Hepatocyte (in vitro differentiated cells): ENCODE data around the gene PRKAR1B. TPM values are rescaled to one million over a fixed set of nuclear protein-coding genes. Genes with fewer than 3 reads are reported as not detected.

Experiments
- DNase-seq: peaks from one replicate; pipeline ENCODE4 v3.0.0-alpha.2; 2016; ENCODE audit warnings: low spot score
- H2AFZ ChIP-seq: fragments of 200-600 bp; sonication (generic); 2 replicates; pipeline ENCODE4 v1.6.0; 2016; ENCODE audit warnings: antibody characterized with exemption, mild to moderate bottlenecking
- H3K27ac ChIP-seq: fragments of 200-600 bp; sonication (generic); 2 replicates; pipeline ENCODE4 v1.5.1; 2016; ENCODE audit warnings: mild to moderate bottlenecking
- H3K27me3 ChIP-seq: fragments of 200-600 bp; sonication (generic); 2 replicates; pipeline ENCODE4 v1.6.1; 2016
- H3K36me3 ChIP-seq: fragments of 200-600 bp; sonication (generic); replicated peaks from 2 replicates; pipeline ENCODE4 v1.5.1; 2016; ENCODE audit warnings: low read depth; ENCODE audit not compliant: insufficient read depth
- H3K4me1 ChIP-seq: fragments of 200-600 bp; sonication (generic); 2 replicates; pipeline ENCODE4 v1.5.1; 2016; ENCODE audit warnings: mild to moderate bottlenecking, moderate library complexity; ENCODE audit not compliant: insufficient read depth
- H3K4me2 ChIP-seq: fragments of 200-600 bp; sonication (generic); 2 replicates; pipeline ENCODE4 v1.6.0; 2016
- H3K4me3 ChIP-seq: fragments of 200-600 bp; sonication (generic); 2 replicates; pipeline ENCODE4 v1.5.1; 2016; ENCODE audit warnings: mild to moderate bottlenecking
- H3K79me2 ChIP-seq: fragments of 200-600 bp; sonication (generic); 2 replicates; pipeline ENCODE4 v1.6.0; 2017; ENCODE audit warnings: mild to moderate bottlenecking
- H3K9me2 ChIP-seq: fragments of 200-600 bp; sonication (generic); replicated peaks from 2 replicates; pipeline ENCODE4 v1.6.0; 2017; ENCODE audit warnings: mild to moderate bottlenecking; ENCODE audit not compliant: insufficient read depth
- H3K9me3 ChIP-seq: fragments of 200-600 bp; sonication (generic); 2 replicates; pipeline ENCODE4 v1.5.1; 2016; ENCODE audit warnings: low read depth, mild to moderate bottlenecking
- H4K20me1 ChIP-seq: fragments of 200-600 bp; sonication (generic); 2 replicates; pipeline ENCODE4 v1.6.0; 2016; ENCODE audit warnings: mild to moderate bottlenecking; ENCODE audit not compliant: insufficient read depth, poor library complexity, severe bottlenecking
- CTCF ChIP-seq: fragments of 200-600 bp; sonication (generic); IDR thresholded peaks from 2 replicates; pipeline ENCODE4 v1.5.1; 2016; ENCODE audit warnings: antibody characterized with exemption, mild to moderate bottlenecking; ENCODE audit not compliant: poor library complexity
- EZH2 ChIP-seq: fragments of 200-600 bp; sonication (generic); IDR thresholded peaks from 2 replicates; pipeline ENCODE4 v1.6.1; 2016; ENCODE audit warnings: antibody characterized with exemption, mild to moderate bottlenecking, borderline replicate concordance
- EZH2phosphoT487 ChIP-seq: fragments of 200-600 bp; sonication (generic); IDR thresholded peaks from one replicate; pipeline ENCODE4 v1.6.1; 2018; ENCODE audit warnings: antibody characterized with exemption, mild to moderate bottlenecking, low read depth, moderate library complexity; ENCODE audit not compliant: unreplicated experiment, severe bottlenecking
- WGBS: methylation state at CpG from one replicate; pipeline ENCODE4 v1.1.6; 2016; ENCODE audit warnings: low lambda C conversion rate; ENCODE audit errors: missing lambda C conversion rate; 5-methylcytosine and 5-hydroxymethylcytosine counted together
- polyA plus RNA-seq: library from polyadenylated mRNA; unstranded; fragments of >200 nt; fragmentation: Nextera tagmentation; extraction: Ambion mirVana; gene quantifications from 2 replicates; pipeline ENCODE4 v1.2.1, GENCODE V29; 2016
- total RNA-seq: library from RNA; depleted of rRNA; stranded (reverse); fragments of >200 nt; gene quantifications from 2 replicates; pipeline ENCODE4 v1.2.3, GENCODE V29; 2014

The PRKAR1B gene
- total and polyA plus RNA-seq, 2 experiments from 2014 or later: 16.6 to 28.7 TPM

GRCh38 chr7:596071-596818, 130.8 kb downstream of the PRKAR1B start:
- H3K36me3 ChIP-seq: no peaks in the 10 kb centered on the region
- no peak for DNase-seq
- no peak overlapping the region for H3K4me3 ChIP-seq
- H3K9me2 ChIP-seq: no peaks in the 10 kb centered on the region
- H4K20me1 ChIP-seq: no peaks in the 10 kb centered on the region
- no peaks in the 10 kb centered on the region for H3K4me1 ChIP-seq
- no peak overlapping the region for H3K4me2 ChIP-seq
- H3K27me3 ChIP-seq: no peaks in the 10 kb centered on the region
- WGBS: 97% methylated on average over 28 of the region's 30 CpGs
- H2AFZ ChIP-seq: no peak overlapping the region
- TF ChIP-seq EZH2: no peak
- TF ChIP-seq EZH2phosphoT487: no peak
- TF ChIP-seq CTCF: no peak
- H3K79me2 ChIP-seq: no peaks in the 10 kb centered on the region
- H3K27ac ChIP-seq: no peak overlapping the region
- H3K9me3 ChIP-seq: no peaks in the 10 kb centered on the region

DNA sequence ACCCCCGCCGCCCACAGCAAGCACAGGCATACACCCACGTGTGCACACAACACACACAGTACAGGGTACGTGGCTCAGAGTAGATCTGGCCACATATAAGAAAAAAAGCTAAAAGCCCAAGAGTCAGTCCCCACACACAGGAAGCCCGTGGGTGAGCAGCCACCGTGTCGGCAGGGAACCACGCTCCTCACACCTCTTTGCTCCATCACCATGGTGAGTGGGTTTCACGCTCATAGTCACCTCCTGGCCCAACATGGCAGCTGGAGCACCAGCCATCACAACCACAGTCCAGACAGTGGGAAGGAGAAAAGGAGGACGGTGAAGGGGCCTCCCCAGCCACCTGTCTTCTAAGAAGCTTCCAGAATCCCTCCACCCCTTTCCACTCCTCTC, 131.5 kb downstream of the PRKAR1B start:
- WGBS: 97% methylated on average over 9 of the region's 10 CpGs
- TF ChIP-seq CTCF (no peak), EZH2 (no peak), EZH2phosphoT487 (no peak)
- H3K9me2 ChIP-seq: no peaks in the 10 kb centered on the region
- no peaks in the 10 kb centered on the region for H3K79me2 ChIP-seq
- no peak overlapping the region for H3K27ac ChIP-seq
- H2AFZ ChIP-seq: no peak overlapping the region
- H3K4me3 ChIP-seq: no peak overlapping the region
- no peak for DNase-seq
- no peaks in the 10 kb centered on the region for H3K36me3 ChIP-seq
- no peak overlapping the region for H3K4me2 ChIP-seq
- H3K27me3 ChIP-seq: no peaks in the 10 kb centered on the region
- no peaks in the 10 kb centered on the region for H3K9me3 ChIP-seq
- no peaks in the 10 kb centered on the region for H4K20me1 ChIP-seq
- no peaks in the 10 kb centered on the region for H3K4me1 ChIP-seq

DNA sequence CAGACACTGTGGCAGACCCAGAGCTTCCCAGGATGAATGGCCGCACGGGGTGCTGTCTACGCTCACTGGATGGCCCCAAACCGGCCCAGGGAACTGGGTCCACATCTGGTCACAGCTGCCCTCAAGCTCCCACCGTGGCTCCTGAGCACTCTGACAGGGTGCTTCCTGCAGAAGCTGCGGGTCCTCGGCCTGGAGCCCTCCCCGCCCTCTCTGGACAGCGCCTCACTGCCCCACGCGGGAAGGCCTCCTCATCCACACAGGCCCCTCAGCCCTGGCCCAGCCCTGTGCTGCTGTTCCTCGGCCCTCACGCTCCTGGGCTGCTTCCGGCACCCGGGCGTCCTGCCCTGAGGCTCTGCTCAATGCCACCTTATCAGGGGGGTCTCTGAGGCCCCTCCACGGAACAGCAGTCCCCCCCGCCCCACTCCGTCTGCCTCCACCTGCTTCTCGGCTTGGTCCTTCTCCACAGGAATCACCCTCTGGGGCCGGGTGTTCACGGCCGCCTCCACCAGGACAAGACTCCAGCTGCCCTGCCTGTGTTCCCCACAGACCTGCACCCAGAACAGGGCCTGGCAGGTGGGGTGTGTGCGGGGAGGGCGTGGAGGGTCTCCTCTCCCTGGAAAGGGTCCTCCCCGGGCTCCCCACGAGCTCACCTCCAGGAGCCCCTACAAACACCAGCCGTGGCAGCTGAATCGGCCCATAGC, 132.0 kb downstream of the PRKAR1B start:
- no peaks in the 10 kb centered on the region for H3K9me3 ChIP-seq

More for the DNA sequence above, 132.0 kb downstream of the PRKAR1B start:
- no peaks in the 10 kb centered on the region for H4K20me1 ChIP-seq
- H2AFZ ChIP-seq: no peak overlapping the region
- TF ChIP-seq CTCF: no peak
- TF ChIP-seq EZH2phosphoT487: no peak
- no peak for TF ChIP-seq EZH2
- DNase-seq: no peak
- H3K36me3 ChIP-seq: no peaks in the 10 kb centered on the region
- H3K9me2 ChIP-seq: no peaks in the 10 kb centered on the region
- H3K27me3 ChIP-seq: no peaks in the 10 kb centered on the region
- 96% methylated on average over 24 of the region's 29 CpGs for WGBS
- H3K4me2 ChIP-seq: no peak overlapping the region
- no peak overlapping the region for H3K27ac ChIP-seq
- H3K79me2 ChIP-seq: no peaks in the 10 kb centered on the region
- H3K4me3 ChIP-seq: no peak overlapping the region
- no peaks in the 10 kb centered on the region for H3K4me1 ChIP-seq
